ENCODE data around the gene ARHGEF17. TPM values are rescaled to one million over a fixed set of nuclear protein-coding genes. Genes with fewer than 3 reads are reported as not detected.

ARHGEF17 gene
- polyA plus RNA-seq, 3 donors = 0.16 to 1.2 (median 0.55) TPM

DNA sequence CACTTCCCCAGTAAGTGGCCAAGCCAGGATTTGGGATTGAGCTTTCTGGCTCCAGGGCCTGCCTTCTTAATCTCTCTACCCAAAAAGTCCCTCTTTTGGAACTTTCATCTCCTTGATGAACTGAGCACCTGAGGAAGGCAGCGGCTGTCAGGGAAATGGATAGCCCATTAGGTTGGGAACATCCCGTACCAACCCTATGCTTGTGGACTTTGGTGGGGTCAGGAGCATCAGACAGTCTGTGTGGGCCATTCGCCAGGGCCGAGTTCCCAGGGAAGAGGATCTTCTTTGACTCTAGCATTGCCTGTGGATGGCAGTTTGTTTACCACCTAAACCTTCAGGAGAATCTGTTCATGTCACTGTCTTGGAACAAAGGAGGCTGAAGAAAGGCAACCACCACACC lies 30.2 kb downstream of the ARHGEF17 start:
- Histone ChIP-seq H4K20me1 (ENCODE audit: insufficient read depth, low read length) (no peaks in the 10 kb centered on the region), H3K4me2 (replicated peaks; ENCODE audit: extremely low read depth, low read length, poor library complexity, severe bottlenecking) (no peak overlapping the region), H3K9ac (ENCODE audit: insufficient read depth, low read length, poor library complexity, severe bottlenecking) (no peak overlapping the region), H3K27me3 (ENCODE audit: control insufficient read depth in 2 of 2, insufficient read depth in 2 of 2, low read length in 2 of 2) (no peaks in the 10 kb centered on the region), H2AFZ (ENCODE audit: insufficient read depth, low read depth, low read length, poor library complexity, severe bottlenecking) (no peak overlapping the region), H3K4me3 (replicated peaks in 1 of 3; ENCODE audit: low read depth in 2 of 3, low read length in 3 of 3) (no peak overlapping the region), H3K27ac (ENCODE audit: low read depth in 1 of 2, low read length in 2 of 2) (no peak overlapping the region), H3K36me3 (replicated peaks in 1 of 2; ENCODE audit: control insufficient read depth in 1 of 2, insufficient read depth in 2 of 2, low read length in 2 of 2) (no peaks in the 10 kb centered on the region), H3K4me1 (ENCODE audit: control insufficient read depth in 1 of 2, insufficient read depth in 2 of 2, low read length in 2 of 2) (peaks cover 2 to 6% of the 10 kb centered on the region in 2 donors), H3K9me3 (replicated peaks in 1 of 2; ENCODE audit: control insufficient read depth in 1 of 2, insufficient read depth in 1 of 2, low read length in 2 of 2) (no peaks in the 10 kb centered on the region), H3K79me2 (ENCODE audit: insufficient read depth, low read length) (no peaks in the 10 kb centered on the region)
- peaks cover 7% of the 10 kb centered on the region for H3K4me1 Mint-ChIP-seq
- peaks cover 0 to 4% (median 3%) of the 10 kb centered on the region in 7 donors for H3K9me3 Mint-ChIP-seq
- peaks cover 3 to 15% (median 9%) of the 10 kb centered on the region in 3 donors for H3K27me3 Mint-ChIP-seq (ENCODE audit: low read depth in 3 of 3)
- 100% methylated on average over 3 of the region's 4 CpGs for WGBS (ENCODE audit: insufficient coverage)
- intact Hi-C loops (cut with micrococcal nuclease) = loop anchor here (5.0 kb wide), 2 partner anchors 36 to 41 kb away; no protein-coding TSS in a partner anchor
- no peak overlapping the region for H3K4me3 Mint-ChIP-seq
- H3K27ac Mint-ChIP-seq = no peak overlapping the region
- no peak for DNase-seq
- H3K36me3 Mint-ChIP-seq = no peaks in the 10 kb centered on the region
- TF ChIP-seq, protein P1, sequence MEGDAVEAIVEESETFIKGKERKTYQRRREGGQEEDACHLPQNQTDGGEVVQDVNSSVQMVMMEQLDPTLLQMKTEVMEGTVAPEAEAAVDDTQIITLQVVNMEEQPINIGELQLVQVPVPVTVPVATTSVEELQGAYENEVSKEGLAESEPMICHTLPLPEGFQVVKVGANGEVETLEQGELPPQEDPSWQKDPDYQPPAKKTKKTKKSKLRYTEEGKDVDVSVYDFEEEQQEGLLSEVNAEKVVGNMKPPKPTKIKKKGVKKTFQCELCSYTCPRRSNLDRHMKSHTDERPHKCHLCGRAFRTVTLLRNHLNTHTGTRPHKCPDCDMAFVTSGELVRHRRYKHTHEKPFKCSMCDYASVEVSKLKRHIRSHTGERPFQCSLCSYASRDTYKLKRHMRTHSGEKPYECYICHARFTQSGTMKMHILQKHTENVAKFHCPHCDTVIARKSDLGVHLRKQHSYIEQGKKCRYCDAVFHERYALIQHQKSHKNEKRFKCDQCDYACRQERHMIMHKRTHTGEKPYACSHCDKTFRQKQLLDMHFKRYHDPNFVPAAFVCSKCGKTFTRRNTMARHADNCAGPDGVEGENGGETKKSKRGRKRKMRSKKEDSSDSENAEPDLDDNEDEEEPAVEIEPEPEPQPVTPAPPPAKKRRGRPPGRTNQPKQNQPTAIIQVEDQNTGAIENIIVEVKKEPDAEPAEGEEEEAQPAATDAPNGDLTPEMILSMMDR (IDR thresholded peaks at IDR 0.05) = no peak

DNA sequence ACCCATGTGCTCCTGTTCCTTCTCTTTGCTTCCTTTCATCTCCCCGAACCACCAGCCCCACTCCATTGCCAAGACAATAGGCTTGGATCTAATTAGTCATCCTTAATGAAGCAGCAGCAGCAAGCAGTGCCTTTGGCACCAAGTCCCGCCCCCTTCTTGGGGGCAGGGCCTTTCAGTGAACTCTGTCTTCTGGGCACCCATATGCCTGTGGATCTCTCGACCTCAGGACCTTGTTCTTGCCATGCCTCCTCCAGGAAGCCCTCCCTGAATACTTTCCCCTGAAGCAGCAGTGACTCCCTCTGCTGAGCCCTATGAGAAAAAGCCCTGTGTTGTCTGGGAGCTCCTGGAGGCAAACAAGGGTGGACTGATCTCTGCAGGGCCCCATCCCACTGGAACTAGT lies 32.1 kb downstream of the ARHGEF17 start:
- no peak overlapping the region for H3K9ac ChIP-seq (ENCODE audit: insufficient read depth, low read length, poor library complexity, severe bottlenecking)
- no peak overlapping the region for H3K27ac Mint-ChIP-seq

More for the DNA sequence above, 32.1 kb downstream of the ARHGEF17 start:
- H4K20me1 ChIP-seq (ENCODE audit: insufficient read depth, low read length) = no peaks in the 10 kb centered on the region
- Mint-ChIP-seq H3K9me3 (peaks cover 0 to 4% (median 3%) of the 10 kb centered on the region in 7 donors), H3K36me3 (no peaks in the 10 kb centered on the region), H3K4me3 (no peak overlapping the region), H3K27me3 (ENCODE audit: low read depth in 3 of 3) (peaks cover 3 to 18% (median 13%) of the 10 kb centered on the region in 3 donors), H3K4me1 (no peaks in the 10 kb centered on the region)
- WGBS (ENCODE audit: insufficient coverage) = 83% methylated on average over 2 of the region's 3 CpGs
- TF ChIP-seq, protein P1 (IDR thresholded peaks at IDR 0.05) = no peak
- H2AFZ ChIP-seq (ENCODE audit: insufficient read depth, low read depth, low read length, poor library complexity, severe bottlenecking) = no peak overlapping the region
- no peaks in the 10 kb centered on the region for H3K36me3 ChIP-seq (replicated peaks in 1 of 2; ENCODE audit: control insufficient read depth in 1 of 2, insufficient read depth in 2 of 2, low read length in 2 of 2)
- no peak overlapping the region for H3K4me3 ChIP-seq (replicated peaks in 1 of 3; ENCODE audit: low read depth in 2 of 3, low read length in 3 of 3)
- no peaks in the 10 kb centered on the region for H3K9me3 ChIP-seq (replicated peaks in 1 of 2; ENCODE audit: control insufficient read depth in 1 of 2, insufficient read depth in 1 of 2, low read length in 2 of 2)
- intact Hi-C loops (cut with micrococcal nuclease) = no loop called here
- no peaks in the 10 kb centered on the region for H3K27me3 ChIP-seq (ENCODE audit: control insufficient read depth in 2 of 2, insufficient read depth in 2 of 2, low read length in 2 of 2)
- H3K79me2 ChIP-seq (ENCODE audit: insufficient read depth, low read length) = no peaks in the 10 kb centered on the region
- no peak for DNase-seq
- H3K4me2 ChIP-seq (replicated peaks; ENCODE audit: extremely low read depth, low read length, poor library complexity, severe bottlenecking) = no peak overlapping the region
- H3K27ac ChIP-seq (ENCODE audit: low read depth in 1 of 2, low read length in 2 of 2) = no peak overlapping the region
- H3K4me1 ChIP-seq (ENCODE audit: control insufficient read depth in 1 of 2, insufficient read depth in 2 of 2, low read length in 2 of 2) = no peaks in the 10 kb centered on the region
